K562 (cell line): ENCODE data around the gene PIAS3. TPM values are rescaled to one million over a fixed set of nuclear protein-coding genes. Genes with fewer than 3 reads are reported as not detected.

ENCODE experiments used
- ARID2 ChIP-seq: fragments of 450-650 bp; IDR thresholded peaks from 2 replicates; pipeline ENCODE4 v1.6.1; 2017; ENCODE audit warnings: antibody characterized with exemption, mild to moderate bottlenecking
- E2F3 ChIP-seq: fragments of 250-450 bp; sonication (Bioruptor Pico); IDR thresholded peaks from 2 replicates; pipeline ENCODE4 v1.4.0; 2020; ENCODE audit warnings: mild to moderate bottlenecking
- EP400 ChIP-seq: fragments of 450-650 bp; IDR thresholded peaks from 2 replicates; pipeline ENCODE4 v1.6.1; 2017; ENCODE audit warnings: antibody characterized with exemption, mild to moderate bottlenecking, moderate library complexity
- ETV1 ChIP-seq: fragments of 450-650 bp; conservative IDR thresholded peaks from 2 replicates; pipeline ENCODE4 v1.6.1; 2016; ENCODE audit warnings: missing genetic modification characterization, control low read depth, low read depth, missing compliant biosample characterization
- EZH2 ChIP-seq: IDR thresholded peaks from 2 replicates; pipeline ENCODE4 v1.6.1; 2012; ENCODE audit warnings: low read depth, mild to moderate bottlenecking, inconsistent platforms, low read length, borderline replicate concordance
- HDAC3 ChIP-seq: fragments of 450-650 bp; IDR thresholded peaks from 2 replicates; pipeline ENCODE4 v1.6.1; 2018; ENCODE audit warnings: borderline replicate concordance, mild to moderate bottlenecking, moderate library complexity; ENCODE audit not compliant: partially characterized antibody
- HNRNPL ChIP-seq: fragments of 200-400 bp; formaldehyde crosslinking; IDR thresholded peaks from 2 replicates; pipeline ENCODE4 v1.6.1; 2017; ENCODE audit warnings: low read depth, mild to moderate bottlenecking, low read length
- IRF1 ChIP-seq: sonication (generic); formaldehyde crosslinking; IDR thresholded peaks from 2 replicates; pipeline ENCODE4 v1.8.0; 2022; ENCODE audit warnings: missing genetic modification reagents, mild to moderate bottlenecking, borderline replicate concordance
- KDM1A ChIP-seq, 2 experiments: fragments of 450-650 bp; IDR thresholded peaks; 2 replicates each; pipeline ENCODE4 v1.6.1; 2016; ENCODE audit warnings: mild to moderate bottlenecking in 2 of 2
- KLF6 ChIP-seq: fragments of 250-450 bp; sonication (Bioruptor Pico); IDR thresholded peaks from 2 replicates; pipeline ENCODE4 v1.4.0; 2020; ENCODE audit warnings: mild to moderate bottlenecking, moderate library complexity, borderline replicate concordance
- LCOR ChIP-seq: sonication (generic); formaldehyde crosslinking; IDR thresholded peaks from 2 replicates; pipeline ENCODE4 v1.8.0; 2022; ENCODE audit warnings: mild to moderate bottlenecking, missing genetic modification reagents
- MAX ChIP-seq: sonication (generic); formaldehyde crosslinking; IDR thresholded peaks from 2 replicates; pipeline ENCODE4 v1.9.0; 2022; ENCODE audit warnings: mild to moderate bottlenecking, missing genetic modification reagents
- MLX ChIP-seq, 2 experiments: fragments of 450-650 bp in 1 of 2; sonication (generic) in 1 of 2; formaldehyde crosslinking; conservative IDR thresholded peaks; 2 replicates each; pipeline versions ENCODE4 v1.4.0 to v1.8.1; 2020 to 2022; ENCODE audit warnings: mild to moderate bottlenecking in 1 of 2, missing genetic modification reagents in 1 of 2
- NEUROD1 ChIP-seq: fragments of 150-350 bp; IDR thresholded peaks from 2 replicates; pipeline ENCODE4 v1.6.1; 2014; ENCODE audit warnings: borderline replicate concordance, low read length, low read depth; ENCODE audit not compliant: partially characterized antibody
- NRF1 ChIP-seq, 2 experiments: fragments of 450-650 bp; IDR thresholded peaks in 1 of 2; conservative IDR thresholded peaks in 1 of 2; 2 replicates each; pipeline ENCODE4 v1.6.1; 2014; ENCODE audit warnings: mild to moderate bottlenecking in 2 of 2
- PTBP1 ChIP-seq: fragments of 200-400 bp; formaldehyde crosslinking; IDR thresholded peaks from 2 replicates; pipeline ENCODE4 v1.6.1; 2017; ENCODE audit warnings: low read depth, low read length
- RCOR1 ChIP-seq, 2 experiments: IDR thresholded peaks; 2 replicates each; pipeline ENCODE4 v1.6.1; 2012; ENCODE audit warnings: low read depth in 2 of 2, low read length in 2 of 2, borderline replicate concordance in 1 of 2, improper control_type of control experiment in 1 of 2
- SAFB ChIP-seq: fragments of 200-400 bp; formaldehyde crosslinking; IDR thresholded peaks from 2 replicates; pipeline ENCODE4 v1.6.1; 2017; ENCODE audit warnings: low read depth, low read length, borderline replicate concordance
- TOE1 ChIP-seq, 2 experiments: fragments of 450-650 bp in 1 of 2; sonication (generic) in 1 of 2; formaldehyde crosslinking in 1 of 2; IDR thresholded peaks; 2 replicates each; pipeline versions ENCODE4 v1.7.1 to v1.8.0; 2016 to 2022; ENCODE audit warnings: borderline replicate concordance in 2 of 2, mild to moderate bottlenecking in 2 of 2, antibody characterized with exemption in 1 of 2, inconsistent platforms in 1 of 2, low read depth in 1 of 2, missing genetic modification reagents in 1 of 2, moderate library complexity in 1 of 2
- ZBTB12 ChIP-seq: fragments of 250-450 bp; sonication (Bioruptor Pico); IDR thresholded peaks from 2 replicates; pipeline ENCODE4 v1.4.0; 2020
- ZFP36 ChIP-seq: fragments of 150-350 bp; IDR thresholded peaks from 2 replicates; pipeline ENCODE4 v1.6.1; 2018; ENCODE audit warnings: low read length, low read depth; ENCODE audit not compliant: partially characterized antibody
- ZFX ChIP-seq: sonication (generic); formaldehyde crosslinking; IDR thresholded peaks from 2 replicates; pipeline ENCODE4 v1.8.0; 2022; ENCODE audit warnings: mild to moderate bottlenecking, missing genetic modification reagents, moderate library complexity
- ZNF133 ChIP-seq: fragments of 250-450 bp; sonication (Bioruptor Pico); IDR thresholded peaks from 2 replicates; pipeline ENCODE4 v1.4.0; 2020; ENCODE audit warnings: mild to moderate bottlenecking
- ZNF511 ChIP-seq: sonication (generic); formaldehyde crosslinking; IDR thresholded peaks from 2 replicates; pipeline ENCODE4 v1.8.0; 2022; ENCODE audit warnings: mild to moderate bottlenecking, missing genetic modification reagents
- ZNF551 ChIP-seq: fragments of 250-450 bp; sonication (Bioruptor Pico); IDR thresholded peaks from 2 replicates; pipeline ENCODE4 v1.5.0; 2021; ENCODE audit warnings: mild to moderate bottlenecking, moderate library complexity
- ZZZ3 ChIP-seq: fragments of 450-650 bp; IDR thresholded peaks from 2 replicates; pipeline ENCODE4 v1.6.1; 2016; ENCODE audit warnings: antibody characterized with exemption, mild to moderate bottlenecking, moderate library complexity
- polyA plus RNA-seq, 8 experiments: library from polyadenylated mRNA; depleted of rRNA in 4 of 8; stranded (reverse) in 5 of 8; unstranded in 3 of 8; fragments of >200 nt; fragmentation: Nextera tagmentation in 2 of 8; fragmentation: Illumina TruSeq in 1 of 8; extraction: Ambion mirVana in 2 of 8; extraction: Trizol in 1 of 8; gene quantifications; 2 replicates each; pipeline versions ENCODE4 v1.2.1 to v1.2.3, GENCODE V29; 2011 to 2014; ENCODE audit warnings: inconsistent platforms in 1 of 8, missing spikeins in 1 of 8
- total RNA-seq, 7 experiments: library from RNA; depleted of rRNA in 6 of 7; stranded (reverse); fragments of >200 nt in 6 of 7; fragmentation: Illumina TruSeq in 2 of 7; extraction: Trizol in 2 of 7; gene quantifications; 2 replicates each; pipeline versions ENCODE4 v1.2.1 to v1.2.3, GENCODE V29; 2011 to 2021; ENCODE audit warnings: low replicate concordance in 1 of 7

The PIAS3 gene
- total and polyA plus RNA-seq, 9 of the 15 experiments (the other 6 are each of a cell fraction or from before 2014, with no cell fraction given) = 1.1 to 25.6 (median 7.9) TPM

GRCh38 chr1:145859491-145860023 is 676 bp upstream of the PIAS3 start (continued):
- TF ChIP-seq ZNF511 (CRISPR knock-in tag) (peak; percentile 37; the same call in 1 of the 2 replicates), ZFX (peak; percentile 63), TOE1 (IDR thresholded peaks at IDR 0.05; ENCODE audit: borderline replicate concordance) (no peak), TOE1 (CRISPR knock-in tag; IDR thresholded peaks at IDR 0.05; ENCODE audit: borderline replicate concordance, low read depth) (no peak), EZH2 (no peak), IRF1 (no peak), SAFB (no peak), KLF6 (CRISPR knock-in tag) (no peak), ZFP36 (no peak), ZZZ3 (no peak), HNRNPL (no peak), ARID2 (no peak), MAX (CRISPR knock-in tag) (peak; percentile 39; the same call in 1 of the 2 replicates), NRF1 (conservative IDR thresholded peaks at IDR 0.05 in 1 of 2, IDR thresholded peaks at IDR 0.05 in 1 of 2) (peak in 1 of 2 experiments; percentile 41; a peak in 2 of 4 replicates), KDM1A (IDR thresholded peaks at IDR 0.05) (0 out of 4 replicates have a peak, but pooled peaks of 1 of the 2 experiments have one; percentile 19), MLX (CRISPR knock-in tag; conservative IDR thresholded peaks at IDR 0.05) (no peak), ETV1 (no peak), ZNF133 (CRISPR knock-in tag) (no peak), NEUROD1 (no peak), ZNF551 (CRISPR knock-in tag) (no peak), PTBP1 (no peak), HDAC3 (no peak), EP400 (no peak), RCOR1 (IDR thresholded peaks at IDR 0.05; ENCODE audit: borderline replicate concordance in 1 of 2, low read depth in 2 of 2, low read length in 2 of 2) (no peak), LCOR (no peak), ZBTB12 (CRISPR knock-in tag) (no peak), E2F3 (0 out of 2 replicates have a peak, but pooled peaks have one; percentile 7)
